GM12865 (cell line): ENCODE results near the gene ZNHIT2.

ENCODE experiments used
- DNase-seq: peaks from one replicate; pipeline ENCODE4 v3.0.0; 2010; ENCODE audit warnings: low read depth
- H3K4me3 ChIP-seq: 2 replicates; pipeline ENCODE4 v1.5.1; 2011; ENCODE audit warnings: mild to moderate bottlenecking, low read depth, low read length, control low read depth
- TF ChIP-seq, protein P1 (sequence below): IDR thresholded peaks from 2 replicates; pipeline ENCODE4 v1.5.1; 2011; ENCODE audit warnings: low read length, control low read depth, low read depth, inconsistent platforms; ENCODE audit not compliant: insufficient read depth; ENCODE audit errors: missing control alignments

The ZNHIT2 gene

DNA sequence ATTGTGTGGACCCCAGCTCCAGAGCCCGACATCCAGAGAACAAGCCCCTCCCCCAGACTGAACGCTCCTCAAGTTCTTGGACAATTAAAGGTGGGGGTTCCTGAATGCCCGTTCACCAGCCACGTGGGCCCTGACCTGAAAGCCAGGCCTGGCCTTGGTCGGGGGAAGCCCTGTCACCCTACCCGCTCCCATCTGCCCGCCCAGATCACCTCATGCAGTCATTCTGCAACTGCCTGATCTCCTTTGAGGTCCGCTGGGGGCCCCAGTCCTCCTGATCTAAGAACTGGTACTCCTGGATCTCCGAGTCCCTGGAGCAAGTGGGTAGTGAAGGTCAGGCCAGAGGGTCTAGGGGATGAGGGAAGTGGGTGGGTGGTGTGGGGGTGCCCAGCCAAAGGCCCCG, 50.1 kb downstream of the ZNHIT2 start:
- TF ChIP-seq, protein P1, sequence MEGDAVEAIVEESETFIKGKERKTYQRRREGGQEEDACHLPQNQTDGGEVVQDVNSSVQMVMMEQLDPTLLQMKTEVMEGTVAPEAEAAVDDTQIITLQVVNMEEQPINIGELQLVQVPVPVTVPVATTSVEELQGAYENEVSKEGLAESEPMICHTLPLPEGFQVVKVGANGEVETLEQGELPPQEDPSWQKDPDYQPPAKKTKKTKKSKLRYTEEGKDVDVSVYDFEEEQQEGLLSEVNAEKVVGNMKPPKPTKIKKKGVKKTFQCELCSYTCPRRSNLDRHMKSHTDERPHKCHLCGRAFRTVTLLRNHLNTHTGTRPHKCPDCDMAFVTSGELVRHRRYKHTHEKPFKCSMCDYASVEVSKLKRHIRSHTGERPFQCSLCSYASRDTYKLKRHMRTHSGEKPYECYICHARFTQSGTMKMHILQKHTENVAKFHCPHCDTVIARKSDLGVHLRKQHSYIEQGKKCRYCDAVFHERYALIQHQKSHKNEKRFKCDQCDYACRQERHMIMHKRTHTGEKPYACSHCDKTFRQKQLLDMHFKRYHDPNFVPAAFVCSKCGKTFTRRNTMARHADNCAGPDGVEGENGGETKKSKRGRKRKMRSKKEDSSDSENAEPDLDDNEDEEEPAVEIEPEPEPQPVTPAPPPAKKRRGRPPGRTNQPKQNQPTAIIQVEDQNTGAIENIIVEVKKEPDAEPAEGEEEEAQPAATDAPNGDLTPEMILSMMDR = no peak
- H3K4me3 ChIP-seq = no peak overlapping the region
- peak; percentile 70 for DNase-seq

DNA sequence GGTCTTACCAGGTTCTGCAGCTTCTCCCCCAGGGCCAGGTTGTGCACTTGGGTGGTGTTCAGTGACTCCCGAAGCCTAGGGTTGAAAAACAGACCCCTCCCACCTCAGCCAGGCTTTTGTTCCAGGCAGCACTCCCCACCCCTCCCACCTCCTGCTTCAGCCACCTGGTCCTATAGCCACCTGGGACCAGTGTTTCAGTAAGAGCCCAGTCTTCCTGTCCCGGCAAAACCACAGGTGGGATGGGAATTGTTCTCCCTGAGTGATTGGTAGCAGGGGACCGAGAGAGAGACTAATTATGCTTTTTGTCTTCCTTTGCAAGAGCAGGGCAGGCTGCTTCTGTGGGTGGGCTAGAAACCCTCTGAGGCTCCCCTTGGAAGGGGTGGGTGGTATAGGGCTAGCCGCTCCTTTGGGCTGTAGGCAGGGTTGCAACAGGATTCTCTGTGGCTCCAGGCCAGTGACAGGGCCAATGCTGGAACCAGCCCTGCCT, 50.7 kb downstream of the ZNHIT2 start:
- TF ChIP-seq, protein P1 = no peak
- no peak for DNase-seq
- no peak overlapping the region for H3K4me3 ChIP-seq
